Activated T-helper 17 cell treated with anti-CD3 and anti-CD28 coated beads, Interleukin-2, amount 50 U/mL, for 72 hours (primary cell): ENCODE data around the gene JAM2. TPM values are rescaled to one million over a fixed set of nuclear protein-coding genes. Genes with fewer than 3 reads are reported as not detected.
"Not testable (repeated sequence)": the region's sequence is repeated elsewhere in the genome, so short reads cannot be mapped to it uniquely, and the experiment has no call there.

Experiments used
- ATAC-seq: fragments of 150-1000 bp; cut with Tn5 transposase; replicated peaks from 2 replicates; pipeline ENCODE4 v1.10.0; 2021; ENCODE audit warnings: mild to moderate bottlenecking, moderate library complexity
- H3K27ac Mint-ChIP-seq: one replicate; pipeline ENCODE4 v1.8.0; 2022; ENCODE audit warnings: mixed read lengths
- H3K27me3 Mint-ChIP-seq: one replicate; pipeline ENCODE4 v1.8.0; 2022; ENCODE audit warnings: mixed read lengths
- H3K36me3 Mint-ChIP-seq: one replicate; pipeline ENCODE4 v1.8.0; 2022; ENCODE audit warnings: low read depth, mild to moderate bottlenecking, mixed read lengths
- H3K4me1 Mint-ChIP-seq: one replicate; pipeline ENCODE4 v1.8.0; 2022; ENCODE audit warnings: mixed read lengths
- H3K4me3 Mint-ChIP-seq: one replicate; pipeline ENCODE4 v1.8.0; 2022; ENCODE audit warnings: mild to moderate bottlenecking, mixed read lengths
- H3K9me3 Mint-ChIP-seq: one replicate; pipeline ENCODE4 v1.8.0; 2022; ENCODE audit warnings: mixed read lengths
- total RNA-seq, 2 donors: library from RNA; stranded (reverse); gene quantifications; one replicate each; pipeline ENCODE4 v1.2.3, GENCODE V29; 2022

JAM2 gene
- total RNA-seq, 2 donors from 2014 or later: 0.28 to 2.6 TPM

GRCh38 chr21:25670726-25671125 lies 31.7 kb downstream of the JAM2 start:
- Mint-ChIP-seq H3K27me3 (peaks cover 17% of the 10 kb centered on the region), H3K27ac (no peak overlapping the region), H3K4me1 (no peaks in the 10 kb centered on the region), H3K36me3 (no peaks in the 10 kb centered on the region), H3K4me3 (no peak overlapping the region), H3K9me3 (no peaks in the 10 kb centered on the region)
- no peak for ATAC-seq

DNA sequence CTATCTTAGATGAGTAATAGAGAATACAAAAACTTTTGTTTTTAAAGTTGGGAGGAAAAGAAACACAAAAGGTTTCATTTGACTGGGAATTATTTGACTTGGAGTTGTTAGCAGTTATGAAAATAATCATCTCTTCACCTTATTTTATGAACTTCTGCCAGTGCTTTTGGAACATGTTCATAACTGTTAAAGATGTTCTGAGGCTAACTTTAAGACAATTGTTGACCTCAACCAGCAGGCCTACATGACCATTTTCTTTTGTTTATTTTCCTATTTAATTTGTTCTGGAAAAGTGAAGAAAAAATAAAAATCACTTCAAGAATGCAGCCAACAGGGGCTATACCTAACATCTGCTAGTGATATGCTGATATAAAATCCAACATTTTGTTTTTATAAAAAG lies 37.4 kb downstream of the JAM2 start:
- no peaks in the 10 kb centered on the region for H3K4me1 Mint-ChIP-seq
- peaks cover 10% of the 10 kb centered on the region for H3K27me3 Mint-ChIP-seq
- no peak for ATAC-seq
- no peaks in the 10 kb centered on the region for H3K36me3 Mint-ChIP-seq
- H3K9me3 Mint-ChIP-seq: no peaks in the 10 kb centered on the region
- no peak overlapping the region for H3K4me3 Mint-ChIP-seq
- H3K27ac Mint-ChIP-seq: no peak overlapping the region

GRCh38 chr21:25682382-25682781 lies 43.3 kb downstream of the JAM2 start:
- Mint-ChIP-seq H3K27me3 (peaks cover 10% of the 10 kb centered on the region), H3K27ac (no peak overlapping the region), H3K4me3 (no peak overlapping the region), H3K9me3 (no peaks in the 10 kb centered on the region), H3K4me1 (no peaks in the 10 kb centered on the region), H3K36me3 (no peaks in the 10 kb centered on the region)
- ATAC-seq: no peak

- no peak for ATAC-seq
- Mint-ChIP-seq H3K36me3 (no peaks in the 10 kb centered on the region), H3K4me3 (no peak overlapping the region), H3K4me1 (no peaks in the 10 kb centered on the region), H3K27ac (no peak overlapping the region), H3K9me3 (no peaks in the 10 kb centered on the region), H3K27me3 (peaks cover 9% of the 10 kb centered on the region)
These were observed 48.7 kb downstream of the JAM2 start for GRCh38 chr21:25687787-25688186.

DNA sequence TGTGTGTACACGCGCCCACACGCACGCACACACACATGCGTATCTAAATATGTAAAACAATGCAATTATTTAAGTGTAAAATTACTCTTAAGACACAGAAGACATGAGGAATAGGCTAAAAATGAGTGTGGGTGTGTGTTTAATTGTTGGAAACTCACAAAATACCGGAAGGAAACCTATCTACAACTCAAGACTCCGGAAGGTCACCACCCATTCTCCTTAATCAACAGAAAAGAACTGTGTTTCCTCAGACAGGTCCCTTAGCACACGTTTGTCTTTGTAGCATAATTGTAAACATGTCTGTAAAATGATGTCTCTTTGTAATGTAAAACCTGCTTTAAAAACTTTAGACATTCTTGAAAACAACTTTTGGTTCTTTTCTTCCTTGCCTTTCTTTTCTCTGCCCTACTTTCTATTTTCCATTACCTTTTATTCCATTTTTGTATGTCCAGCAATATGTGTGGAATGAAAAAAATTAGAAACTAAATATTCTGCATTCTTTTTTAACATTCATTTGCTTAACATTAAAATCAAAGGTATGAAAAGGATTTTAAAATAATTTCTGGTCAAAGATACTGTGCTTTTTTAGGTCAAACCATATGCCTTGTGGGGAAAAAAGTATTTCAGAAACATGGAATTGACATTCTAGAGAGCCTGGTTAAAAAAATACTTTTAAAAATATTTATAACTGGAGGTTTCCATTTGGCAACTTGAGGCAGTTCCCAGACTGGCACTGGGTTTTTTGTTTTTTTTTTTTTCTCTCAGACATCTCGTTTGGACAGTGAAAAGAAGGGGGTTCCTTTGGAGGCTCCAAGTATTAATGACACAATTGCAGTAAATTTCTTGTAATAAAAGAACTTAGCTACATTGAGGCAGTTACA lies 49.5 kb downstream of the JAM2 start:
- Mint-ChIP-seq H3K4me1 (no peaks in the 10 kb centered on the region), H3K9me3 (no peaks in the 10 kb centered on the region), H3K27me3 (peaks cover 9% of the 10 kb centered on the region), H3K27ac (no peak overlapping the region), H3K36me3 (no peaks in the 10 kb centered on the region), H3K4me3 (no peak overlapping the region)
- no peak for ATAC-seq

DNA sequence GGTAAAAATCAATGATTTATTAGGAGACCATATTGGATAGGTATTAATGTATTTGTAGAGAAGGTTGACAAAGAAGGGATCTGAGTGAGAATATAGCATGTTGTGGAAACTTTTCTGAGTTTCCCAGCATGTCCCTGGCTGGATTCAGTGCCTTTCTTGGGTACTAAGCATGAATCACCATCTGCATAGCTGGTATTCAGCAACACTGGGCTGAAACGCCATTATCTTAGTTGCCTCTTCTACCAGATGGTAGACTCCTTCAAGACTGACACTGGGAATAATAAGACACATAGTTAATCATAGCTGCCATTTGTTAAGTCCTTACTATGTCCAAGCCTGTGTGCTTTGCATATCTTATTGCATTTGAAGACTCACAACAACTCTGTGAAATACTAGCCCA lies 50.2 kb downstream of the JAM2 start:
- Mint-ChIP-seq H3K4me1 (no peaks in the 10 kb centered on the region), H3K27me3 (peaks cover 9% of the 10 kb centered on the region), H3K4me3 (no peak overlapping the region), H3K36me3 (no peaks in the 10 kb centered on the region), H3K27ac (no peak overlapping the region), H3K9me3 (no peaks in the 10 kb centered on the region)
- no peak for ATAC-seq

- Mint-ChIP-seq H3K4me1 (no peaks in the 10 kb centered on the region), H3K9me3 (no peaks in the 10 kb centered on the region), H3K4me3 (no peak overlapping the region), H3K27me3 (peaks cover 4% of the 10 kb centered on the region), H3K36me3 (no peaks in the 10 kb centered on the region), H3K27ac (no peak overlapping the region)
- no peak for ATAC-seq
These were observed 52.9 kb downstream of the JAM2 start for GRCh38 chr21:25691976-25692375.

- not testable (repeated sequence) for ATAC-seq, H3K4me1 Mint-ChIP-seq, H3K27me3 Mint-ChIP-seq, H3K4me3 Mint-ChIP-seq, H3K36me3 Mint-ChIP-seq, H3K9me3 Mint-ChIP-seq, H3K27ac Mint-ChIP-seq
These were observed 56.4 kb downstream of the JAM2 start for GRCh38 chr21:25695461-25695860.

GRCh38 chr21:25700741-25701140 lies 61.7 kb downstream of the JAM2 start:
- no peak overlapping the region for H3K4me3 Mint-ChIP-seq
- no peak overlapping the region for H3K27ac Mint-ChIP-seq
- no peaks in the 10 kb centered on the region for H3K9me3 Mint-ChIP-seq
- H3K27me3 Mint-ChIP-seq: no peaks in the 10 kb centered on the region
- no peak for ATAC-seq
- no peaks in the 10 kb centered on the region for H3K36me3 Mint-ChIP-seq
- H3K4me1 Mint-ChIP-seq: no peaks in the 10 kb centered on the region

DNA sequence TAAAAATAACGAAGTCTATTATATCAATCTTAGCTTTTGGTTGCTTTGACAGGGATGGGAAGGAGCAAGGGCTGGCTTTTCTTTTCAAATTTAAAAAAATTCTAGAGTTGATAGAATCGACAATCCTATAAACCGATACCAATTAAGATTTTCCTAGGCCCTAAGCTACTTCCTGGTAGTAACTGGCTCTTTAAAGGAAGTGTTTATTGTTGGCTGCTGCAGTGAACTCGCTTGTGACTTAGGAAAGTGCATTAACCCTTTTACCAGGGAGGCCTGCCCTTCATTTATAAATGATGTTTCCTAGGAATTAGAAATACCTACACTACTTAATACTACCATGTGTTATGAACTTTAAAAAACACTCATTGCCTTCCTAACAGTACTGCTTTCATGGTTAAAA lies 62.5 kb downstream of the JAM2 start:
- Mint-ChIP-seq H3K27ac (no peak overlapping the region), H3K4me3 (no peak overlapping the region), H3K4me1 (no peaks in the 10 kb centered on the region), H3K27me3 (no peaks in the 10 kb centered on the region), H3K36me3 (no peaks in the 10 kb centered on the region), H3K9me3 (no peaks in the 10 kb centered on the region)
- ATAC-seq: no peak

GRCh38 chr21:25708467-25709065 lies 69.5 kb downstream of the JAM2 start:
- ATAC-seq: no peak

DNA sequence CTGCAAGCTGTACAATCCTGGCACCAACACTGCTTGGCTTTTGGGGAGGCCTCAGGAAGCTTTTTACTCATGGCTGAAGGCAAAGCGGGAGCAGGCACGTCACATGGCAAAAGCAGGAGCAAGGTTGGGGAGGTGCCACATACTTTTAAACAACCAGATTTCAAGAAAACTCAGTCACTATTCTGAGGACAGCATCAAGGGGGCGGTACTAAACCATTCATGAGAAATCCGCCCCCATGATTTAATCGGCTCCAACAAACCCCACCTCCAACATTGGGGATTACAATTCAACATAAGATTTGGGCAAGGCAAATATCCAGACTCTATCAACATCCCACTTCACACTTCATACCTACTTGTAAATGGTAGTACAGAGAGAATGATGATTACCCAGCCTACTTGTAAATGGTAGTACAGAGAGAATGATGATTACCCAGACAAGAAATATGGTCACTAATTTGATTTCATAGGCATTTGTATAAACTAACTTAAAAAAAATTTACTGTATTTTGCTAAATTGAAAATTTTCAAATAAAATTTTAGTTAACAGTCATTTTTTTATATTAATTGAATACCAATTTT lies 70.7 kb downstream of the JAM2 start:
- H3K4me1 Mint-ChIP-seq: no peaks in the 10 kb centered on the region
- H3K9me3 Mint-ChIP-seq: no peaks in the 10 kb centered on the region
- no peaks in the 10 kb centered on the region for H3K36me3 Mint-ChIP-seq
- no peak overlapping the region for H3K4me3 Mint-ChIP-seq
- no peak for ATAC-seq
- peak overlapping the region; percentile 5 for H3K27ac Mint-ChIP-seq
- no peaks in the 10 kb centered on the region for H3K27me3 Mint-ChIP-seq

More at GRCh38 chr21:25708467-25709065, 69.5 kb downstream of the JAM2 start:
- H3K9me3 Mint-ChIP-seq: no peaks in the 10 kb centered on the region
- H3K4me3 Mint-ChIP-seq: no peak overlapping the region
- no peaks in the 10 kb centered on the region for H3K36me3 Mint-ChIP-seq
- H3K27me3 Mint-ChIP-seq: no peaks in the 10 kb centered on the region
- H3K27ac Mint-ChIP-seq: no peak overlapping the region
- no peaks in the 10 kb centered on the region for H3K4me1 Mint-ChIP-seq

DNA sequence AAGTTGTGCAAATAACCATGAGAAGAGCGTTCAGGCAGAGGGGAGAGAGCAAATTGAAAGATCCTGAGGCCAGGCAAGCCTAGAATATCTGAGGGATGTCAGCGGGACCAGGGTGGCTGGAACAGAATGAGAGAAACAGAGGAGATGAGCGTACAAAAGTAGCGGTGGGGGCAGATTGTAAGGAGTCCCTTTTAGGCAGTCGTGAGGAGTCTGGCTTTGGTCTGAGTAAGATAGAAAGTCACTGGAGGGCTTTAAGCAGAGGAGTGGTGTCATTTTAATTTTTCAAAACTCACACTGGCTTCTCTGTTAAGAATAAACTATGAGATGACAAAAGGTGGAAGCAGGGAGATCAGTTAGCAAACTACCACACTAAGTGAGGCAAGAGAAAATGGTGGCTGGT lies 71.5 kb downstream of the JAM2 start:
- Mint-ChIP-seq H3K4me1 (no peaks in the 10 kb centered on the region), H3K27me3 (no peaks in the 10 kb centered on the region), H3K4me3 (no peak overlapping the region), H3K36me3 (no peaks in the 10 kb centered on the region), H3K9me3 (no peaks in the 10 kb centered on the region), H3K27ac (peak overlapping the region; percentile 5)
- ATAC-seq: no peak

- not testable (repeated sequence) for H3K27ac Mint-ChIP-seq, H3K4me3 Mint-ChIP-seq, H3K4me1 Mint-ChIP-seq, H3K36me3 Mint-ChIP-seq, H3K9me3 Mint-ChIP-seq, H3K27me3 Mint-ChIP-seq, ATAC-seq
These were observed 75.0 kb downstream of the JAM2 start for GRCh38 chr21:25714066-25714465.

- ATAC-seq: no peak
- no peaks in the 10 kb centered on the region for H3K9me3 Mint-ChIP-seq
- peaks cover 8% of the 10 kb centered on the region for H3K4me1 Mint-ChIP-seq
- H3K27ac Mint-ChIP-seq: no peak overlapping the region
- H3K4me3 Mint-ChIP-seq: no peak overlapping the region
- no peaks in the 10 kb centered on the region for H3K27me3 Mint-ChIP-seq
- H3K36me3 Mint-ChIP-seq: peaks cover 19% of the 10 kb centered on the region
These were observed 78.6 kb downstream of the JAM2 start for GRCh38 chr21:25717491-25718147.
